ENCODE measurements around the gene MACROD2. TPM values are rescaled to one million over a fixed set of nuclear protein-coding genes. Genes with fewer than 3 reads are reported as not detected.
"Not testable (repeated sequence)": the region's sequence is repeated elsewhere in the genome, so short reads cannot be mapped to it uniquely, and the experiment has no call there.

The MACROD2 gene
- total RNA-seq, 6 experiments from 2014 or later, result 0.05 to 0.57 (median 0.11) TPM; not detected in 1

DNA sequence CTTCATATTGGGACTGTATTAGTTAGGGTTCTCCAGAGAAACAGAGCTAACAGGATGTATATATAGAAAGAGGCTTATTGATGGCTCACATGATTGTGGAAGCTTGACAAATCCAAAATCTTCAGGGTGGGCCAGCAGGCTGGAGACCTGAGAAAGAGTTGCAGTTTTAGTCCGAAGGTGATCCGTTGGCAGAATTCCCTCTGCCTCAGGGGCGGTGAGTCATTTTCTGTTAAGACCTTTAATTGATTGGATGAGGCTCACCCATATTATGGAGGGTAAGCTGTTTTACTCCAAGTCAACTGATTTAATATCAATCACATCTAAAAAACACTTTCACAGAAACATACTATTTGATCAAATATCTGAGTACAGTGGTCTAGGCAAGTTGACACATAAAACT lies 228.5 kb downstream of the MACROD2 start:
- DNase-seq, result no peak
- Mint-ChIP-seq H3K36me3 (ENCODE audit: low read depth) (no peaks in the 10 kb centered on the region; the same call in 1 of the 2 replicates), H3K4me1 (ENCODE audit: low read depth) (no peaks in the 10 kb centered on the region), H3K27me3 (ENCODE audit: insufficient read depth) (0 out of 2 replicates have a peak, but pooled peaks cover 2% of the 10 kb centered on the region), H3K9me3 (peaks cover 21% of the 10 kb centered on the region), H3K4me3 (no peak overlapping the region), H3K27ac (no peak overlapping the region)
- TF ChIP-seq, protein P1, sequence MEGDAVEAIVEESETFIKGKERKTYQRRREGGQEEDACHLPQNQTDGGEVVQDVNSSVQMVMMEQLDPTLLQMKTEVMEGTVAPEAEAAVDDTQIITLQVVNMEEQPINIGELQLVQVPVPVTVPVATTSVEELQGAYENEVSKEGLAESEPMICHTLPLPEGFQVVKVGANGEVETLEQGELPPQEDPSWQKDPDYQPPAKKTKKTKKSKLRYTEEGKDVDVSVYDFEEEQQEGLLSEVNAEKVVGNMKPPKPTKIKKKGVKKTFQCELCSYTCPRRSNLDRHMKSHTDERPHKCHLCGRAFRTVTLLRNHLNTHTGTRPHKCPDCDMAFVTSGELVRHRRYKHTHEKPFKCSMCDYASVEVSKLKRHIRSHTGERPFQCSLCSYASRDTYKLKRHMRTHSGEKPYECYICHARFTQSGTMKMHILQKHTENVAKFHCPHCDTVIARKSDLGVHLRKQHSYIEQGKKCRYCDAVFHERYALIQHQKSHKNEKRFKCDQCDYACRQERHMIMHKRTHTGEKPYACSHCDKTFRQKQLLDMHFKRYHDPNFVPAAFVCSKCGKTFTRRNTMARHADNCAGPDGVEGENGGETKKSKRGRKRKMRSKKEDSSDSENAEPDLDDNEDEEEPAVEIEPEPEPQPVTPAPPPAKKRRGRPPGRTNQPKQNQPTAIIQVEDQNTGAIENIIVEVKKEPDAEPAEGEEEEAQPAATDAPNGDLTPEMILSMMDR (IDR thresholded peaks at IDR 0.05), result no peak

DNA sequence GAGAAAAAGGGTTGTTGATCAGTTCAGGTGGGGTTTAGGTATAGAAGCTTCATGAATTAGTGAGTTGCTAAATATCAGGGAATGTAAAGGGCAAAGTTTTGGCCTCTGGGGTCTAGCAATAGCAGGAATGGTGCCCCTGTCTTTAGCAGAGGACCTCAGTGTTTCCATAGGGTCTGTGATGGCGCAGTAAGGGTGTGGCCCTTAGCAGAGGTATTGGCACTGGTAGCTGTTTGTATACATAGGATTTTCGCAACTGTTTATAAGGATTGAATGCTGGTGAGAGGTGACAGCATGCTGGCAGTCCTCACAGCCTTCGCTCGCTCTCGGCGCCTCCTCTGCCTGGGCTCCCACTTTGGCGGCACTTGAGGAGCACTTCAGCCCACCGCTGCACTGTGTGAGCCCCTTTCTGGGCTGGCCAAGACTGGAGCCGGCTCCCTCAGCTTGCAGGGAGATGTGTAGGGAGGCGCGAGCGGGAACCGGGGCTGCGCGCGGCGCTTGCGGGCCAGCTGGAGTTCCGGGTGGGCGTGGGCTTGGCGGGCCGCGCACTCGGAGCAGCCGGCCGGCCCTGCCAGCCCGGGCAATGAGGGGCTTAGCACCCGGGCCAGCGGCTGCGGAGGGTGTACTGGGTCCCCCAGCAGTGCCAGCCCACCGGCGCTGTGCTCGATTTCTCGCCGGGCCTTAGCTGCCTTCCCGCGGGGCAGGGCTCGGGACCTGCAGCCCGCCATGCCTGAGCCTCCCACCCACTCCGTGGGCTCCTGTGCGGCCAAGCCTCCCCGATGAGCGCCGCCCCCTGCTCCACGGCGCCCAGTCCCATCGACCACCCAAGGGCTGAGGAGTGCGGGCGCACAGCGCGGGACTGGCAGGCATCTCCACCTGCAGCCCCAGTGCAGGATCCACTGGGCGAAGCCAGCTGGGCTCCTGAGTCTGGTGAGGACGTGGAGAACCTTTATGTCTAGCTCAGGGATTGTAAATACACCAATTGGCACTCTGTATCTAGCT lies 231.0 kb downstream of the MACROD2 start:
- not testable (repeated sequence) for H3K36me3 Mint-ChIP-seq (ENCODE audit: low read depth); H3K4me1 Mint-ChIP-seq (ENCODE audit: low read depth); DNase-seq; H3K27me3 Mint-ChIP-seq (ENCODE audit: insufficient read depth); H3K4me3 Mint-ChIP-seq; H3K27ac Mint-ChIP-seq
- peaks cover 11% of the 10 kb centered on the region for H3K9me3 Mint-ChIP-seq

DNA sequence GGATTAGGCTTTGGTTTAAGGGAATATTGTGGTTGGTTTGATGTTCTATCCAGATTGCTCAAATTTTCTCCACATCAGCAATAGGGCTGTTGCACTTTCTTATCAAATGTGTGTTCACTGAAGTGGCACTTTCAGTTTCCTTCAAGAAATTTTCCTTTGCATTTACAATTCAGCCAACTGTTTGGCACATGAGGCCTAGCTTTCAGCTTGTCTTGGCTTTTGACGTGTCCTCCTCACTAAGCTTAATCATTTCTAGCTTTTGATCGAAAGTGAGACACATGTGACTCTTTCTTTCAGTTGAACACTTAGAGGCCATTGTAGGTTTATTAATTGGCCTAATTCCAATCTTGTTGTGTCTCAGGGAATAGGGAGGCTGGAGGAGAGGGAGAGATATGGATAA lies 237.3 kb downstream of the MACROD2 start:
- H3K9me3 Mint-ChIP-seq, result peaks cover 4% of the 10 kb centered on the region; the same call in 1 of the 2 replicates
- H3K4me1 Mint-ChIP-seq (ENCODE audit: low read depth), result peaks cover 13% of the 10 kb centered on the region; the same call in 1 of the 2 replicates
- TF ChIP-seq, protein P1 (IDR thresholded peaks at IDR 0.05), result no peak
- no peak for DNase-seq
- no peaks in the 10 kb centered on the region for H3K27me3 Mint-ChIP-seq (ENCODE audit: insufficient read depth)
- no peak overlapping the region for H3K27ac Mint-ChIP-seq
- H3K36me3 Mint-ChIP-seq (ENCODE audit: low read depth), result no peaks in the 10 kb centered on the region; the same call in 1 of the 2 replicates
- H3K4me3 Mint-ChIP-seq, result no peak overlapping the region

DNA sequence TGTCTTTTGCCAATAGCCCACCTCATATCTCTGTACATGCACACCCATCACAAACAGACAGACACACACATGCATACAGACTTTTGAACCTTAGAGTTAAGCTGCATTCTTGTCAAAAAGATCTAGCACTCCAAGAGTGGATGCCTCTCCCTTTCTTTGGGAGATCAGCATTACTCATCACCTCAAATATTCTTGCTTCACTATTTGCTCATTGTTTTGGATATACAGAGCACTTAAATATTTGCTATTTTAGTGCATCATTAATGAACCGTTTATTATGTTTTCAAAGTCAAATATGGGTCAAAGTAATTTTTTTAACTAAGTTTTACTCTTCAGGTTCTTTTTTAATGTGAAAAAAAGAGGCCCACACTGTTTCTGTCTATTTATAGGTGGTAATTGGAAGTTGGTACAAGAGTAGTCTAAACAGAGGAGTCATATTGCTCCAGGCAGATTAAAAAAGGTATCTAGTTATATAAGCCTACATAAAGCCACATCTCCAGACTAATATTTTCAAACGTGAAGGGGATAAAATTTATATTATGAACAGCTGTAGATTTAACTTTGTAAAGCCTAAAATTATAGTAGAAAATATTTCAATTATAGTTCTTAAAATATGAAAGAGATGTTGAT lies 239.5 kb downstream of the MACROD2 start:
- TF ChIP-seq, protein P1 (IDR thresholded peaks at IDR 0.05), result no peak
- H3K4me1 Mint-ChIP-seq (ENCODE audit: low read depth), result peaks cover 13% of the 10 kb centered on the region; the same call in 1 of the 2 replicates
- peak overlapping the region; percentile 33; the same call in 1 of the 2 replicates for H3K27ac Mint-ChIP-seq
- no peak overlapping the region for H3K4me3 Mint-ChIP-seq
- H3K27me3 Mint-ChIP-seq (ENCODE audit: insufficient read depth), result no peaks in the 10 kb centered on the region
- peak; percentile 41 for DNase-seq
- H3K9me3 Mint-ChIP-seq, result peaks cover 4% of the 10 kb centered on the region; the same call in 1 of the 2 replicates
- no peaks in the 10 kb centered on the region; the same call in 1 of the 2 replicates for H3K36me3 Mint-ChIP-seq (ENCODE audit: low read depth)

DNA sequence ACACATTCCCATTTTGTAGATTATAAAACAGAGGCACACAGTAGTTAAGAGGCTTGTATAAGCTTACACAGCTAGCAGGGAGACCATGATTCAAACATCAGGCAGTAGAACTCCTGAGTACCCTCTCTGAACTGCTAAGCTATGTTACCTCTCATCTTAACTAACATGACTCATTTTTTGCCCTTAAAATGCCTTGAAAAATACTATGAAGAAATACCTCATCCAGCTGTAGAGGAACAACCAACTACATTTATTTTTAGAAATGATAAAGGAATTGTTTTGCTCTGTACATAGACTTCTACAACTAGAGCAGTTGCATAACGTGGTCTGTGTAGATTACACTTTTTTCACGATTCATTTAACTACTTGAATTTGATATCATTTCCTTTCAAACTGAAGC lies 240.0 kb downstream of the MACROD2 start:
- H3K9me3 Mint-ChIP-seq, result peaks cover 4% of the 10 kb centered on the region; the same call in 1 of the 2 replicates
- peaks cover 13% of the 10 kb centered on the region; the same call in 1 of the 2 replicates for H3K4me1 Mint-ChIP-seq (ENCODE audit: low read depth)
- peak overlapping the region; percentile 26; the same call in 1 of the 2 replicates for H3K27ac Mint-ChIP-seq
- no peak overlapping the region for H3K4me3 Mint-ChIP-seq
- H3K36me3 Mint-ChIP-seq (ENCODE audit: low read depth), result no peaks in the 10 kb centered on the region; the same call in 1 of the 2 replicates
- TF ChIP-seq, protein P1 (IDR thresholded peaks at IDR 0.05), result no peak
- no peaks in the 10 kb centered on the region for H3K27me3 Mint-ChIP-seq (ENCODE audit: insufficient read depth)
- peak; percentile 54 for DNase-seq
